GM18511 (cell line): Measurements from ENCODE around the gene S100A6.

Experiments
- ATAC-seq: cut with Tn5 transposase; IDR thresholded peaks from one replicate; pipeline ENCODE4 v1.9.1; 2021; ENCODE audit warnings: mild to moderate bottlenecking, moderate library complexity; ENCODE audit not compliant: unreplicated experiment

The S100A6 gene

GRCh38 chr1:153507926-153508583 lies 27.7 kb downstream of the S100A6 start:
- ATAC-seq: no peak

GRCh38 chr1:153506831-153507413 lies 28.9 kb downstream of the S100A6 start:
- ATAC-seq: no peak

GRCh38 chr1:153506386-153506785 lies 29.4 kb downstream of the S100A6 start:
- ATAC-seq: no peak

GRCh38 chr1:153505576-153505975 lies 30.2 kb downstream of the S100A6 start:
- ATAC-seq: no peak

- ATAC-seq: no peak
Observed at GRCh38 chr1:153503766-153504165, 32.0 kb downstream of the S100A6 start.

GRCh38 chr1:153498746-153499145 lies 37.0 kb downstream of the S100A6 start:
- ATAC-seq: no peak

GRCh38 chr1:153495536-153495935 lies 40.3 kb downstream of the S100A6 start:
- no peak for ATAC-seq

GRCh38 chr1:153494976-153495535 lies 40.7 kb downstream of the S100A6 start:
- ATAC-seq: no peak

- no peak for ATAC-seq
Observed at GRCh38 chr1:153493343-153493960, 42.3 kb downstream of the S100A6 start.

- no peak for ATAC-seq
Observed at GRCh38 chr1:153490272-153491051, 45.3 kb downstream of the S100A6 start.

- no peak for ATAC-seq
Observed at GRCh38 chr1:153488731-153489130, 47.1 kb downstream of the S100A6 start.

- no peak for ATAC-seq
Observed at GRCh38 chr1:153487707-153488106, 48.1 kb downstream of the S100A6 start.

- no peak for ATAC-seq
Observed at GRCh38 chr1:153485863-153486262, 49.9 kb downstream of the S100A6 start.
